Ishikawa (cell line): ENCODE measurements around the gene RNFT2.

ENCODE experiments used
- CEBPB ChIP-seq: IDR thresholded peaks from 2 replicates; pipeline ENCODE4 v1.6.1; 2012
- CREB1 ChIP-seq: IDR thresholded peaks from 2 replicates; pipeline ENCODE4 v1.6.1; 2012; ENCODE audit warnings: low read depth
- EGR1 ChIP-seq: IDR thresholded peaks from 2 replicates; pipeline ENCODE4 v1.6.1; 2012
- EP300 ChIP-seq: IDR thresholded peaks from 2 replicates; pipeline ENCODE4 v1.6.1; 2012; ENCODE audit warnings: borderline replicate concordance
- FOXM1 ChIP-seq: IDR thresholded peaks from 2 replicates; pipeline ENCODE4 v1.6.1; 2012; ENCODE audit warnings: low read depth, borderline replicate concordance
- NFIC ChIP-seq: IDR thresholded peaks from 2 replicates; pipeline ENCODE4 v1.6.1; 2012
- RAD21 ChIP-seq: IDR thresholded peaks from 2 replicates; pipeline ENCODE4 v1.6.1; 2012; ENCODE audit warnings: low read depth
- TAF1 ChIP-seq: IDR thresholded peaks from 2 replicates; pipeline ENCODE4 v1.6.1; 2012; ENCODE audit warnings: low read depth, mild to moderate bottlenecking
- TCF12 ChIP-seq: IDR thresholded peaks from 2 replicates; pipeline ENCODE4 v1.6.1; 2012; ENCODE audit warnings: low read depth
- TEAD4 ChIP-seq: IDR thresholded peaks from 2 replicates; pipeline ENCODE4 v1.6.1; 2012
- YY1 ChIP-seq: IDR thresholded peaks from 2 replicates; pipeline ENCODE4 v1.6.1; 2012; ENCODE audit warnings: low read depth
- ZBTB7A ChIP-seq: IDR thresholded peaks from 2 replicates; pipeline ENCODE4 v1.6.1; 2012; ENCODE audit warnings: low read depth
- TF ChIP-seq, protein P1 (sequence below): IDR thresholded peaks from 2 replicates; pipeline ENCODE4 v1.6.1; 2012
- TF ChIP-seq, protein P2 (sequence below): IDR thresholded peaks from 2 replicates; pipeline ENCODE4 v1.6.1; 2012; ENCODE audit warnings: low read depth, mild to moderate bottlenecking
- TF ChIP-seq, protein P3 (sequence below): IDR thresholded peaks from 2 replicates; pipeline ENCODE4 v1.6.1; 2012

RNFT2 gene

DNA sequence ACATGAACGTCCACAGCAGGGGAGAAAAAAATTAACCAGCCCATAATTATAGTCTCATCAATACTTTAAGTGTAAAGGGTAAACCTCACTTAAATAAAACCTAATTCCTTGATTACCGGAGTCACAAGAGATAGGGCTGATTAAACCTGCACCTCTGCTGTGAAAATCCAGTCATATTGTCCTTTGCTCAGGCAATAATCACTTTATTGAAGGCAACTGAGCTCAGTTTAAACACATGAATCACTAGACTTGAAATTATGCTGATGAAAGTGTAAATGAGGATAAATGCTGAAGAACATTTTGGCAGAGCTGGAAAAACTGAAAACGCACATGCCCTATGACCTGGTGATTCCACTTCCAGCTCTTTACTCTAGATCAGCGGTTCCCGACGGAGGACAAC, 149.8 kb downstream of the RNFT2 start:
- TF ChIP-seq TEAD4: no peak
- no peak for TF ChIP-seq TCF12
- TF ChIP-seq YY1: no peak
- TF ChIP-seq ZBTB7A: no peak
- TF ChIP-seq, protein P1, sequence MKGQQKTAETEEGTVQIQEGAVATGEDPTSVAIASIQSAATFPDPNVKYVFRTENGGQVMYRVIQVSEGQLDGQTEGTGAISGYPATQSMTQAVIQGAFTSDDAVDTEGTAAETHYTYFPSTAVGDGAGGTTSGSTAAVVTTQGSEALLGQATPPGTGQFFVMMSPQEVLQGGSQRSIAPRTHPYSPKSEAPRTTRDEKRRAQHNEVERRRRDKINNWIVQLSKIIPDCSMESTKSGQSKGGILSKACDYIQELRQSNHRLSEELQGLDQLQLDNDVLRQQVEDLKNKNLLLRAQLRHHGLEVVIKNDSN: no peak
- TF ChIP-seq, protein P2, sequence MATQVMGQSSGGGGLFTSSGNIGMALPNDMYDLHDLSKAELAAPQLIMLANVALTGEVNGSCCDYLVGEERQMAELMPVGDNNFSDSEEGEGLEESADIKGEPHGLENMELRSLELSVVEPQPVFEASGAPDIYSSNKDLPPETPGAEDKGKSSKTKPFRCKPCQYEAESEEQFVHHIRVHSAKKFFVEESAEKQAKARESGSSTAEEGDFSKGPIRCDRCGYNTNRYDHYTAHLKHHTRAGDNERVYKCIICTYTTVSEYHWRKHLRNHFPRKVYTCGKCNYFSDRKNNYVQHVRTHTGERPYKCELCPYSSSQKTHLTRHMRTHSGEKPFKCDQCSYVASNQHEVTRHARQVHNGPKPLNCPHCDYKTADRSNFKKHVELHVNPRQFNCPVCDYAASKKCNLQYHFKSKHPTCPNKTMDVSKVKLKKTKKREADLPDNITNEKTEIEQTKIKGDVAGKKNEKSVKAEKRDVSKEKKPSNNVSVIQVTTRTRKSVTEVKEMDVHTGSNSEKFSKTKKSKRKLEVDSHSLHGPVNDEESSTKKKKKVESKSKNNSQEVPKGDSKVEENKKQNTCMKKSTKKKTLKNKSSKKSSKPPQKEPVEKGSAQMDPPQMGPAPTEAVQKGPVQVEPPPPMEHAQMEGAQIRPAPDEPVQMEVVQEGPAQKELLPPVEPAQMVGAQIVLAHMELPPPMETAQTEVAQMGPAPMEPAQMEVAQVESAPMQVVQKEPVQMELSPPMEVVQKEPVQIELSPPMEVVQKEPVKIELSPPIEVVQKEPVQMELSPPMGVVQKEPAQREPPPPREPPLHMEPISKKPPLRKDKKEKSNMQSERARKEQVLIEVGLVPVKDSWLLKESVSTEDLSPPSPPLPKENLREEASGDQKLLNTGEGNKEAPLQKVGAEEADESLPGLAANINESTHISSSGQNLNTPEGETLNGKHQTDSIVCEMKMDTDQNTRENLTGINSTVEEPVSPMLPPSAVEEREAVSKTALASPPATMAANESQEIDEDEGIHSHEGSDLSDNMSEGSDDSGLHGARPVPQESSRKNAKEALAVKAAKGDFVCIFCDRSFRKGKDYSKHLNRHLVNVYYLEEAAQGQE: no peak
- TF ChIP-seq CEBPB: no peak
- TF ChIP-seq FOXM1: no peak
- TF ChIP-seq EGR1: no peak
- no peak for TF ChIP-seq EP300
- TF ChIP-seq TAF1: no peak

DNA sequence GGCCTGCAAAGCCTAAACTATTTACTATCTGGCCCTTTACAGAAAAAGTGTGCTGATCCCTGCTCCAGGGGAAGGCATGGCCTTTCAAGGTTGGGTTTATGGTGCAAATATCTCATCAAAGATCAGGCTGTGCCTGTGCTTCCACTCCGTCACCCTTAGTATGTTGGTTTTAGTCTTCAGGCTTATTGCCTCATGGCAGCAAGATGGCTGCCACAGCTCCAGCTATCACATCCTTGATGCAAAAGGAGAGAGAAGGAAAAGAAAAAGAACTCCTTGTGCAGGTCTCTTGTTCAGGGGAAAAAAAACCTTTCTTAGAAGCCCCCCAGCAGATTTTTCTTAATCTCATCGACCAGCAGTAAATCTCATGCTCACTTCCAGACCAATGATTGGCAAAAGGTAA, 152.2 kb downstream of the RNFT2 start:
- TF ChIP-seq NFIC: no peak

DNA sequence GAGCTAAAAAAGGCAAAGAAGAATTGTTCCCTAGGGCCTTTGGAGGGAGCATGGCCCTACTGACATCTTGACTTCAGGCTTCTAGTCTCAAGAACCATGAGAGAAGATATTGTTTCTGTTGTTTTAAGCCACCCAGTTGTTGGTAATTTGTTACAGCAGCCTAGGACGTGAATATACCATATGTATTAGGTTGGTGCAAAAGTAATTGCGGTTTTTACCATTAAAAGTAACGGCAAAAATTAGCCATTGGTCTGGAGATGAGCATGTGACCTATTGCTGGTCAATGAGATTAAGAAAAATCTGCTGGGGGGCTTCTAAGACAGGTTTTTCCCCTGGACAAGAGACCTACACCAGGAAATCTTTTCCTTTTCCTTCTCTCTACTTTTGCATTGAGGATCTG, 152.9 kb downstream of the RNFT2 start:
- TF ChIP-seq, protein P3, sequence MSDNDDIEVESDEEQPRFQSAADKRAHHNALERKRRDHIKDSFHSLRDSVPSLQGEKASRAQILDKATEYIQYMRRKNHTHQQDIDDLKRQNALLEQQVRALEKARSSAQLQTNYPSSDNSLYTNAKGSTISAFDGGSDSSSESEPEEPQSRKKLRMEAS: no peak
- no peak for TF ChIP-seq FOXM1
- no peak for TF ChIP-seq TCF12
- no peak for TF ChIP-seq YY1
- no peak for TF ChIP-seq TEAD4
- no peak for TF ChIP-seq NFIC
- TF ChIP-seq CEBPB: no peak
- TF ChIP-seq, protein P2: no peak
- no peak for TF ChIP-seq TAF1
- TF ChIP-seq, protein P1: no peak
- no peak for TF ChIP-seq RAD21
- no peak for TF ChIP-seq ZBTB7A
- TF ChIP-seq EGR1: no peak
- TF ChIP-seq CREB1: no peak
- no peak for TF ChIP-seq EP300

DNA sequence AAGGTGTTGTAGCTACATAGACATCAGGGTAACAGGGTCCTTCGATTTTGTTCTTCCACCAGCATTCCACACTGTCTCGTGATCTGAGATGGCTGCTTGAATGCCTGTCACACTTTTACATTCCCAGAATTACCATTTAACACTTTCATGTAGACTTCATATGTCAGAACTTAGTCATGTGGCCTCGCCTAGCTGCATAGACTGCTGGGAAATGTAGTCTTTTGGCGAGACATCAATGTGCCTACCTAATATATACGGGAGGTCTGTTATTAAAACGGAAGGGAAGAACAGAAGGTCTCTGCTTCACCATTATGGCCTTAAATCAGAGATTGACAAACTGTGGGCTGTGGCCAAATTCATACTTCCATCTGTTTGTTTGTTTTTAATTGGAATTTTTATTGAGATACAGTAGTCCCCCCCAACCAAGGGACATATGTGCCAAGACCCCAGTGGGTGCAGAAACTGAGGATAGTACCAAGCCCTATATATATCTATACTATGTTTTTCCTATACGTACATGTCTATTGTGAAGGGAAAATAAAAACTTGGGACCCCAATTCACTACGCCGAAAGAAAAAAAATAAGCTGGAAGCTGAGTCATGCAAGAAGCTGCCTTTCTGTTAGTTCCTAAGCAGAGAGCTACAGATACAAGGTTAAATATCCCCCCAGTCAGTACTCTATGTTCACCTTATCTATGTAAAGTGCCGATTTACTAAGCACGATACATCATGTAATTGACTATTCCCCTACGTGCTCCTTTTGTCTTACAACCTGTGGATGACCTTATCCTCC, 154.4 kb downstream of the RNFT2 start:
- TF ChIP-seq YY1: no peak
- TF ChIP-seq, protein P1: peak; percentile 95
- TF ChIP-seq, protein P3: no peak

DNA sequence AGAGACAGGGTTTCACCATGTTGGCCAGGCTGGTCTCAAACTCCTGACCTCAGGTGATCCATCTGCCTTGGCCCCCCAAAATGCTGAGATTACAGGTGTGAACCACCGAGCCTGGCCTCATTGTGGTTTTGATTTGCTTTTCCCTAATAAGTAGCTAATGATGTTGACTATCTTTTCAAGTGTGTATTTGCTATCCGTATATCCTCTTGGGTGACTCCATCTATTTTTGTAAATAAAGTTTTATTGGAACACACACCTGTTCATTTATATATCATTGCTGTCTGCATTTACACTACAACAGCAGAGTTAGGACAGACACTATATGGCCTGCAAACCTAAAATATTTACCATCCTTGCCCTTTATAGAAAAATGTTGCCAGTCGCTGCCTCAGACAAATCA, 156.8 kb downstream of the RNFT2 start:
- no peak for TF ChIP-seq TCF12
- TF ChIP-seq, protein P2: no peak
- TF ChIP-seq EP300: no peak
- TF ChIP-seq FOXM1: no peak
- TF ChIP-seq NFIC: no peak
- no peak for TF ChIP-seq ZBTB7A
- no peak for TF ChIP-seq YY1
- TF ChIP-seq EGR1: no peak
- TF ChIP-seq, protein P1: no peak
- TF ChIP-seq CEBPB: no peak
- TF ChIP-seq, protein P3: no peak
